Fibroblast of the aortic adventitia (primary cell): ENCODE measurements around the gene FGGY. TPM values are rescaled to one million over a fixed set of nuclear protein-coding genes. Genes with fewer than 3 reads are reported as not detected.
"Not testable (repeated sequence)": the region's sequence is repeated elsewhere in the genome, so short reads cannot be mapped to it uniquely, and the experiment has no call there.

Source experiments
- DNase-seq: peaks from one replicate; pipeline ENCODE4 v3.0.0-alpha.2; 2010; ENCODE audit warnings: low read depth
- H3K4me3 ChIP-seq: 2 replicates; pipeline ENCODE4 v1.5.1; 2011; ENCODE audit warnings: low read depth, mild to moderate bottlenecking, control low read depth, low read length, moderate library complexity
- CTCF ChIP-seq: IDR thresholded peaks from 2 replicates; pipeline ENCODE4 v1.5.1; 2011; ENCODE audit warnings: mild to moderate bottlenecking, low read length, control low read depth, inconsistent platforms; ENCODE audit not compliant: insufficient read depth
- total RNA-seq: library from RNA; depleted of rRNA; stranded (reverse); fragments of >200 nt; gene quantifications from 2 replicates; pipeline ENCODE4 v1.2.3, GENCODE V29; 2012; ENCODE audit warnings: low replicate concordance

FGGY gene
- total RNA-seq, 1 donor = 17.5 TPM

- no peak for DNase-seq
- no peak for TF ChIP-seq CTCF
- no peak overlapping the region for H3K4me3 ChIP-seq
Observed at GRCh38 chr1:59349101-59349500, 52.2 kb downstream of the FGGY start.

GRCh38 chr1:59350521-59350920 is 53.6 kb downstream of the FGGY start:
- H3K4me3 ChIP-seq = no peak overlapping the region
- no peak for DNase-seq
- no peak for TF ChIP-seq CTCF

- no peak overlapping the region for H3K4me3 ChIP-seq
- no peak for DNase-seq
- TF ChIP-seq CTCF = no peak
Observed at GRCh38 chr1:59352065-59352464, 55.2 kb downstream of the FGGY start.

- TF ChIP-seq CTCF = no peak
- DNase-seq = no peak
Observed at GRCh38 chr1:59353453-59353852, 56.6 kb downstream of the FGGY start.

GRCh38 chr1:59354239-59354638 is 57.3 kb downstream of the FGGY start:
- not testable (repeated sequence) for DNase-seq, H3K4me3 ChIP-seq

More at GRCh38 chr1:59353453-59353852, 56.6 kb downstream of the FGGY start:
- H3K4me3 ChIP-seq = no peak overlapping the region

- no peak for TF ChIP-seq CTCF
- DNase-seq = no peak
- H3K4me3 ChIP-seq = no peak overlapping the region
Observed at GRCh38 chr1:59354709-59355337, 57.9 kb downstream of the FGGY start.

GRCh38 chr1:59355361-59355760 is 58.5 kb downstream of the FGGY start:
- no peak for TF ChIP-seq CTCF
- no peak overlapping the region for H3K4me3 ChIP-seq
- no peak for DNase-seq
